ENCODE data around the gene THBS4.
A peak's percentile ranks its signal among the peaks of the same experiment; 100 is the strongest.

The THBS4 gene

GRCh38 chr5:80122579-80122978 is 87.4 kb downstream of the THBS4 start:
- no peak for DNase-seq

- DNase-seq: no peak
These were observed 89.2 kb downstream of the THBS4 start for GRCh38 chr5:80124121-80124918.

- DNase-seq: no peak
These were observed 90.1 kb downstream of the THBS4 start for GRCh38 chr5:80125022-80125961.

- peak; percentile 47 for DNase-seq
These were observed 90.9 kb downstream of the THBS4 start for GRCh38 chr5:80125962-80126480.

- no peak for DNase-seq
These were observed 92.0 kb downstream of the THBS4 start for GRCh38 chr5:80127116-80127552.

- DNase-seq: no peak
These were observed 93.0 kb downstream of the THBS4 start for GRCh38 chr5:80128141-80128540.

GRCh38 chr5:80129146-80129545 is 94.0 kb downstream of the THBS4 start:
- no peak for DNase-seq

Data from CD4-positive, alpha-beta T cell treated with Interleukin-17A for 1 hour (primary cell).